Measurements from ENCODE around the gene PDE4B.

- TF ChIP-seq CTCF (IDR thresholded peaks at IDR 0.05) (no peak), POLR2A (IDR thresholded peaks at IDR 0.05) (no peak)
Measured at GRCh38 chr1:66275601-66276023, 482.9 kb downstream of the PDE4B start.
